NCI-H2107 treated with DMSO at 0.1 percent for 48 hours (cell line): Measurements from ENCODE around the gene EEF1E1.

Experiments used
- DNase-seq: peaks from one replicate; lab custom pipeline; 2025; ENCODE audit not compliant: unreplicated experiment; lab: John Stamatoyannopoulos, UW

Gene EEF1E1

GRCh38 chr6:8088886-8089285 is 13.5 kb downstream of the EEF1E1 start:
- DNase-seq = no peak

GRCh38 chr6:8087870-8088754 is 14.2 kb downstream of the EEF1E1 start:
- DNase-seq = no peak

GRCh38 chr6:8086755-8087306 is 15.5 kb downstream of the EEF1E1 start:
- DNase-seq = no peak

GRCh38 chr6:8085053-8085511 is 17.3 kb downstream of the EEF1E1 start:
- DNase-seq = no peak

- DNase-seq = no peak
These were observed 17.8 kb downstream of the EEF1E1 start for GRCh38 chr6:8084586-8084985.

GRCh38 chr6:8082954-8083858 is 19.1 kb downstream of the EEF1E1 start:
- no peak for DNase-seq

- no peak for DNase-seq
These were observed 19.8 kb downstream of the EEF1E1 start for GRCh38 chr6:8082572-8082953.

GRCh38 chr6:8080362-8081151 is 21.8 kb downstream of the EEF1E1 start:
- no peak for DNase-seq

- DNase-seq = no peak
These were observed 23.2 kb downstream of the EEF1E1 start for GRCh38 chr6:8079126-8079525.

GRCh38 chr6:8077991-8078390 is 24.4 kb downstream of the EEF1E1 start:
- no peak for DNase-seq

- no peak for DNase-seq
These were observed 26.6 kb downstream of the EEF1E1 start for GRCh38 chr6:8075704-8076103.

- DNase-seq = no peak
These were observed 27.2 kb downstream of the EEF1E1 start for GRCh38 chr6:8075185-8075584.

- DNase-seq = no peak
These were observed 28.1 kb downstream of the EEF1E1 start for GRCh38 chr6:8074213-8074612.

GRCh38 chr6:8073758-8074157 is 28.6 kb downstream of the EEF1E1 start:
- no peak for DNase-seq

- DNase-seq = no peak
These were observed 31.6 kb downstream of the EEF1E1 start for GRCh38 chr6:8070718-8071117.

GRCh38 chr6:8069631-8070284 is 32.6 kb downstream of the EEF1E1 start:
- no peak for DNase-seq

GRCh38 chr6:8069151-8069550 is 33.2 kb downstream of the EEF1E1 start:
- no peak for DNase-seq

GRCh38 chr6:8066108-8066507 is 36.2 kb downstream of the EEF1E1 start:
- DNase-seq = no peak

- no peak for DNase-seq
These were observed 36.8 kb downstream of the EEF1E1 start for GRCh38 chr6:8065519-8065911.
